Caco-2 (cell line): ENCODE data around the gene BIK. TPM values are rescaled to one million over a fixed set of nuclear protein-coding genes. Genes with fewer than 3 reads are reported as not detected.

Experiments used
- BruUV-seq: library from RNA; stranded (reverse); fragments of 400-500 nt; replicated peaks from 2 replicates; lab custom pipeline; 2021; lab: Mats Ljungman, UMichigan
- CTCF ChIA-PET: fragments of 300-600 bp; sonication (Branson Sonifier 250); formaldehyde crosslinking; loops from one replicate; lab custom pipeline; 2022; ENCODE audit warnings: antibody characterized with exemption; lab: Charles Lee
- POLR2A ChIA-PET: fragments of 300-600 bp; sonication (Branson Sonifier 250); formaldehyde crosslinking; loops from one replicate; lab custom pipeline; 2022; ENCODE audit warnings: antibody characterized with exemption; lab: Charles Lee
- DNase-seq, 2 experiments: peaks; one replicate each; pipeline versions ENCODE4 v3.0.0 to v3.0.0-alpha.2; 2020 to 2022
- H3K27me3 ChIP-seq: replicated peaks from 2 replicates; pipeline ENCODE4 v1.6.0; 2011; ENCODE audit warnings: low read length; ENCODE audit not compliant: control insufficient read depth, insufficient read depth
- H3K36me3 ChIP-seq: 2 replicates; pipeline ENCODE4 v1.5.1; 2011; ENCODE audit warnings: low read length; ENCODE audit not compliant: control insufficient read depth, insufficient read depth
- H3K4me1 ChIP-seq: fragments of 250-450 bp; sonication (Bioruptor Pico); 2 replicates; pipeline ENCODE4 v1.5.1; 2020; ENCODE audit warnings: mild to moderate bottlenecking
- H3K4me3 ChIP-seq: 2 replicates; pipeline ENCODE4 v1.5.1; 2011; ENCODE audit warnings: low read depth, mild to moderate bottlenecking, control low read depth, low read length
- H3K9me3 ChIP-seq: fragments of 250-450 bp; sonication (Bioruptor Pico); 2 replicates; pipeline ENCODE4 v1.5.1; 2020; ENCODE audit warnings: mild to moderate bottlenecking, moderate library complexity
- H3K27ac Mint-ChIP-seq: one replicate; pipeline ENCODE4 v1.8.0; 2022; ENCODE audit warnings: mixed read lengths; ENCODE audit not compliant: unreplicated experiment
- H3K27me3 Mint-ChIP-seq: one replicate; pipeline ENCODE4 v1.8.0; 2022; ENCODE audit warnings: mixed read lengths; ENCODE audit not compliant: insufficient read depth, unreplicated experiment
- H3K36me3 Mint-ChIP-seq: one replicate; pipeline ENCODE4 v1.8.0; 2022; ENCODE audit warnings: mild to moderate bottlenecking, mixed read lengths; ENCODE audit not compliant: insufficient read depth, unreplicated experiment
- H3K4me1 Mint-ChIP-seq: one replicate; pipeline ENCODE4 v1.8.0; 2022; ENCODE audit warnings: low read depth, mixed read lengths; ENCODE audit not compliant: unreplicated experiment
- H3K4me3 Mint-ChIP-seq: one replicate; pipeline ENCODE4 v1.8.0; 2022; ENCODE audit warnings: mild to moderate bottlenecking, moderate library complexity, mixed read lengths; ENCODE audit not compliant: unreplicated experiment
- H3K9me3 Mint-ChIP-seq: one replicate; pipeline ENCODE4 v1.8.0; 2022; ENCODE audit warnings: mixed read lengths; ENCODE audit not compliant: unreplicated experiment
- CTCF ChIP-seq, 2 experiments: fragments of 200-600 bp in 1 of 2; IDR thresholded peaks; 1 replicate in 1 of 2; 2 replicates in 1 of 2; pipeline versions ENCODE4 v1.5.1 to v1.8.0; 2011 to 2022; ENCODE audit warnings: antibody characterized with exemption in 1 of 2, control low read depth in 1 of 2, inconsistent platforms in 1 of 2, low read depth in 1 of 2, low read length in 1 of 2, mild to moderate bottlenecking in 1 of 2, moderate library complexity in 1 of 2; ENCODE audit not compliant: insufficient read depth in 1 of 2, severe bottlenecking in 1 of 2, unreplicated experiment in 1 of 2
- intact Hi-C: fragments of 100-400 bp; cut with micrococcal nuclease; formaldehyde crosslinking; loops from one replicate; pipeline ENCODE4 v1.10.0; 2022; ENCODE audit not compliant: unreplicated experiment
- total RNA-seq: library from RNA; stranded (reverse); gene quantifications from 2 replicates; pipeline ENCODE4 v1.2.3, GENCODE V29; 2022

The BIK gene
- total RNA-seq, 1 experiment from 2014 or later = 13.3 TPM

- Histone ChIP-seq H3K9me3 (peaks cover 9% of the 10 kb centered on the region), H3K36me3 (no peaks in the 10 kb centered on the region), H3K27me3 (no peaks in the 10 kb centered on the region), H3K4me3 (no peak overlapping the region), H3K4me1 (no peaks in the 10 kb centered on the region)
- ChIA-PET CTCF (interaction anchor here (0.6 to 0.7 kb wide), 2 partner anchors 327 to 338 kb away, joined by 3 to 4 read pairs; no protein-coding TSS in a partner anchor), POLR2A (interaction anchor here (0.6 to 0.7 kb wide), 2 partner anchors 54 to 208 kb away, joined by 3 to 11 read pairs; no protein-coding TSS in a partner anchor)
- Mint-ChIP-seq H3K4me1 (peaks cover 8% of the 10 kb centered on the region), H3K4me3 (no peak overlapping the region), H3K36me3 (peaks cover 6% of the 10 kb centered on the region), H3K27ac (peak overlapping the region; percentile 3), H3K27me3 (no peaks in the 10 kb centered on the region), H3K9me3 (peaks cover 19% of the 10 kb centered on the region)
- no TSS peak for BruUV-seq
- no peak for TF ChIP-seq CTCF (IDR thresholded peaks at IDR 0.05; ENCODE audit: insufficient read depth in 1 of 2, low read depth in 1 of 2, low read length in 1 of 2, severe bottlenecking in 1 of 2, unreplicated experiment in 1 of 2)
- intact Hi-C loops = loop anchor here (5.0 kb wide), 1 partner anchor 75 kb away; the partner anchor contains the start of gene PACSIN2
- DNase-seq = no peak
These were observed 18.5 kb upstream of the BIK start for GRCh38 chr22:43092085-43092484.

- Histone ChIP-seq H3K27me3 (no peaks in the 10 kb centered on the region), H3K36me3 (no peaks in the 10 kb centered on the region), H3K9me3 (peaks cover 12% of the 10 kb centered on the region), H3K4me3 (no peak overlapping the region), H3K4me1 (peaks cover 11% of the 10 kb centered on the region; the same call in 1 of the 2 replicates)
- Mint-ChIP-seq H3K36me3 (peaks cover 6% of the 10 kb centered on the region), H3K4me3 (no peak overlapping the region), H3K27me3 (no peaks in the 10 kb centered on the region), H3K9me3 (peaks cover 19% of the 10 kb centered on the region), H3K4me1 (peaks cover 8% of the 10 kb centered on the region), H3K27ac (no peak overlapping the region)
- POLR2A ChIA-PET = no interaction called here
- CTCF ChIA-PET = no interaction called here
- no peak for TF ChIP-seq CTCF (IDR thresholded peaks at IDR 0.05; ENCODE audit: insufficient read depth in 1 of 2, low read depth in 1 of 2, low read length in 1 of 2, severe bottlenecking in 1 of 2, unreplicated experiment in 1 of 2)
- no peak for DNase-seq
- intact Hi-C loops = loop anchor here (5.0 kb wide), 1 partner anchor 77 kb away; the partner anchor contains the start of gene PACSIN2
- no TSS peak for BruUV-seq
These were observed 16.5 kb upstream of the BIK start for GRCh38 chr22:43094085-43094484.

- Histone ChIP-seq H3K4me3 (no peak overlapping the region), H3K36me3 (no peaks in the 10 kb centered on the region), H3K4me1 (peaks cover 12% of the 10 kb centered on the region; the same call in 1 of the 2 replicates), H3K27me3 (no peaks in the 10 kb centered on the region), H3K9me3 (peaks cover 12% of the 10 kb centered on the region)
- Mint-ChIP-seq H3K4me3 (no peak overlapping the region), H3K9me3 (peaks cover 19% of the 10 kb centered on the region), H3K36me3 (peaks cover 6% of the 10 kb centered on the region), H3K27me3 (no peaks in the 10 kb centered on the region), H3K27ac (no peak overlapping the region), H3K4me1 (peaks cover 8% of the 10 kb centered on the region)
- DNase-seq = no peak
- no TSS peak for BruUV-seq
- intact Hi-C loops = loop anchor here (5.0 kb wide), 1 partner anchor 77 kb away; the partner anchor contains the start of gene PACSIN2
- POLR2A ChIA-PET = no interaction called here
- CTCF ChIA-PET = no interaction called here
- no peak for TF ChIP-seq CTCF (IDR thresholded peaks at IDR 0.05; ENCODE audit: insufficient read depth in 1 of 2, low read depth in 1 of 2, low read length in 1 of 2, severe bottlenecking in 1 of 2, unreplicated experiment in 1 of 2)
These were observed 16.0 kb upstream of the BIK start for GRCh38 chr22:43094551-43094950.
